GM20000 (cell line): ENCODE results near the gene SCD5.

Experiments
- DNase-seq: peaks from one replicate; pipeline ENCODE4 v3.0.0; 2012; ENCODE audit warnings: low spot score
- CTCF ChIP-seq: IDR thresholded peaks from 2 replicates; pipeline ENCODE4 v1.5.1; 2012; ENCODE audit warnings: mild to moderate bottlenecking, control low read depth; ENCODE audit errors: extremely low read depth, missing control alignments

Gene SCD5

DNA sequence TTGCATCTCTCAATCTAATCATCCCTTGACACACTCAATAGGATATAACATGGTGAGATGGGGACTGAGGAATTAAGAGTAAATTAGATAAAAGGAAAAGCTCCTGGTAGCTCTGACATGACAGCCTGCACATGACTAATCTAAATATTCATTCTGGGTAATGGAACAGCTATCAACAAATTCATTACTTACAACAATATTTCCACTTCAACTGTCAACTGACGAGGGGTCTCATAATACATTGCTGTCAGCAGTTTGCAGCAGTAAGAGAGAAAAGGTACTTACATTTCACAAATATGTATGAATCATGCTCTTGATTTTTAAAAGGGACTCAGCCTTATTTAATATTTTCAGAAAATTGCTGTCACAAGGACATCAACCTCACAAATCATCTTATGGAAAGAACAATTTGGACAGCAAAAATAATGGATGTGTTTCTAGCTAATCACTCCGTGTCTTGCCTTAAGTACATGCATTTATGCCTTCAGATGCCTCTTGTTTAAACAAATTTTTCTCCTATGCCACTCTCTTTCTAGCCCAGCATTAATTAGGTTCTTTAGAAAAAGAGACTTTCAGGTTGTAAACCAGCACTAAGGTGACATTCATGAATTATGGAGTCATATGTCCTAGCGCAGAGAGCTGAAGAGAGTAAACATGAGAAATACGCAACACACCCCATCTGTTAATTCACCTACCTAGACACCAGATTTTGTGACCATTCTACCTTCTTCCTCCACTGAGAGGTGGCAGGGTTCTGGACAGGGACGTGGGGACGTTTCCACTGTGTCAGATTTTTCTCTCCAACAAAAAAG, 137.2 kb downstream of the SCD5 start:
- DNase-seq, result no peak
- TF ChIP-seq CTCF, result no peak

- no peak for DNase-seq
- TF ChIP-seq CTCF, result no peak
These were observed 146.5 kb downstream of the SCD5 start for GRCh38 chr4:82652062-82652461.

DNA sequence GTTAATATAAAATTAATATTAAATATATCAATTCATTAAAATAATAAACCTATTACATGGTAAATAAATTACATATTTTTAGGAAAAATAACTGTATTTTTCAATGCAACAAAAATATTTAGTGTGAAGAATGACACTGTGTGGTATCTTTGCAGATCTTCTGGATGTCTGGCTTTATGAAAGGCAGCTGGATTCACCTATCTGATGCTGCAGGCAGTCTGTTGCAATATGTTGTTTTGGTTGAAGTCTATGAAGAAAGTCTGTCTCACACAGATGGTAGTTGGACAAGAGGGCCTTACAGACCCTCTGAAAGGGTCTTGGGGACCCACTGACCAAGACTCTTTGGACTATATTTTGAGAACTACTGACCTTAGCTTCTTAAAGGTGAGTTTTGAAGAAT, 147.7 kb downstream of the SCD5 start:
- no peak for TF ChIP-seq CTCF
- DNase-seq, result no peak

DNA sequence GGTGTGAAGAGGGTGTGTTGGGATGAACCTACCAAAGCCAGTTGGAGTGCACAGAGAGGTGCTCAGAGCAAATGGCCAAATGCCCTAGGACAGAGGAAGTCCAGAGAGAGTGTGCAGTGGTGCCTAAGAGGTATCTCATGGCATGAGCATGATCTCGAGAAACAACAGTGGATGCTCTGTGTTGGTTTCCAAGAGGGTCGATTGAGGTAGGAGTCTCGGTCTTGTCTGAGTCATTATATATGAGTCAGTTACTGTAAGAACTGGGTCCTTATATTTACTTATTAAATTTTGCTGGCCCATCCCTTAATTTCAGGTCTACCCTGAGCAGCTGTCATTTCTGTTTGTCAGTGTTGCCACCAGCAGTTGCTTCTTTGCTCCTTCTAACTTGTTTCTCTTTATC, 150.2 kb downstream of the SCD5 start:
- DNase-seq, result no peak
- no peak for TF ChIP-seq CTCF

DNA sequence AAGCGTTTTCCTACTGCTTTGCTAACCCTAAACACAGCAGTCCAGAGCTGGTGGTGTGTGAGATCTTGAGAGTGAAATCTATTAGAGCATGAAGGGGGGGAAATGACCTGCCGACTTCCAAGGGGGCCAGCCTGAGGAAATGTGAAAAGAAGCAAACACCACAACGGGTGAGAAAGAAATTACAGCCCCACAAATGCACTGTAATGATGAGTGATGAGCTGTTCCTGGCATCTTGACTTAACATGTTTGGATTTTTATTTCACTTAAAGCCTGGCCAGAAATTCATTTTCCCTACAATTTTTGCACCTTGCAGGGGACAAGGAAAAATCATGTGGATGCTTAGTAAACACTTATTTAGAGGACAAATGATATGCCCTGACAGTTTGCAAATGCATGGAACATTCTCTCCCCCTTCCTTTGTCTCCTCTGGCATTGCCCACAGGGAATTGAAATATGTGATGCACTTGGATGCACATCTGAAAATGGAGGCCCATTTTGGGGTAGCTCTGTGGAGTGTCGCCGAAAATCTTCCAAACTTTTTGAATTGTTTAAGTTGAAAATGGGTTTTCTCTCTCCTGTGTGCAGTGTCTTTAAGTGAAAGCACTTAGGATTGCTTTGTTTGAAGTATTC, 152.5 kb downstream of the SCD5 start:
- no peak for TF ChIP-seq CTCF
- no peak for DNase-seq

GRCh38 chr4:82644734-82645126, 153.9 kb downstream of the SCD5 start:
- TF ChIP-seq CTCF, result no peak

DNA sequence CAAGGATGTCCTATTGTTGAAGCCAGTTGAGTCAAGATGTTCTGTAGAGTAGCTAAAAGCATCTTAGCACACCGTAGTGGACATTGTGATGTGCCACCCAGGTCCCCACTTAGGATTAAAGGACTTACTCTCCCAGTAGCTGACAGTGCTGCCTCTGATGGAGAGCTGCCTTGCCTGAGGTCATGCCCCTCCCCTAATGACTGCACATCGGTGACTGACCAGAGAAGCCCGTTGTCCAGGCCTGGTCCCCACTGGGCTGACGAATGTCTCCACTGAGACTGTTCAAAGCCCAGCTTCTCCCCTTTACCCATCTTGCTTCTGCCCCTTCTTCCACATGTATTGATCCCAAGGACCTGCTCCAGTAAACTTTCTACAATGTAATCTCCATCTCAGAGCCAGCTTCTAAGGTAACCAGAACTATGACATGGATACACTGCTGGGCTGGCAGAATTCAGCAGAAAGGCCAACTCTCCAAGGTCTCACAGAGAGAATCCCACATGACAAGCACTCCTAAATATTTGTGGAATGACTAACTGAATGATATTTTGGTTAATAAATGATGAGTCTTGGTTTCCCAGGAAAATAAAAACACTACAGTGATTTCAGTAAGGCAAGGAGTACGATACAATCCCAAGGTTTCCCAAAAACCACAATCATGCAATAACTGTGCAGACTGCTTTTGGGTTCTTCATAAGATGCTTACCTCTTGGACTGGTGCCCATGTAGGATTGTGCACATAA, 154.4 kb downstream of the SCD5 start:
- TF ChIP-seq CTCF, result no peak
- no peak for DNase-seq

More at GRCh38 chr4:82644734-82645126, 153.9 kb downstream of the SCD5 start:
- DNase-seq, result no peak
